Neuron (in vitro differentiated cells): ENCODE results near the gene HIGD1C.
"Not testable (repeated sequence)": the region's sequence is repeated elsewhere in the genome, so short reads cannot be mapped to it uniquely, and the experiment has no call there.

Experiments used
- H2AFZ ChIP-seq: one replicate; pipeline ENCODE4 v1.6.1; 2013; ENCODE audit warnings: low read depth, mild to moderate bottlenecking, inconsistent platforms, low read length, moderate library complexity
- H3K27me3 ChIP-seq: one replicate; pipeline ENCODE4 v1.6.1; 2013; ENCODE audit warnings: low read length; ENCODE audit not compliant: insufficient read depth
- H3K36me3 ChIP-seq: one replicate; pipeline ENCODE4 v1.6.1; 2013; ENCODE audit warnings: low read length; ENCODE audit not compliant: insufficient read depth
- H3K4me1 ChIP-seq: one replicate; pipeline ENCODE4 v1.6.1; 2013; ENCODE audit warnings: low read length; ENCODE audit not compliant: insufficient read depth
- H3K4me3 ChIP-seq: 2 replicates; pipeline ENCODE4 v1.5.1; 2013; ENCODE audit warnings: mild to moderate bottlenecking, low read length, moderate library complexity
- H3K9me3 ChIP-seq: one replicate; pipeline ENCODE4 v1.6.1; 2013; ENCODE audit warnings: low read length

HIGD1C gene

DNA sequence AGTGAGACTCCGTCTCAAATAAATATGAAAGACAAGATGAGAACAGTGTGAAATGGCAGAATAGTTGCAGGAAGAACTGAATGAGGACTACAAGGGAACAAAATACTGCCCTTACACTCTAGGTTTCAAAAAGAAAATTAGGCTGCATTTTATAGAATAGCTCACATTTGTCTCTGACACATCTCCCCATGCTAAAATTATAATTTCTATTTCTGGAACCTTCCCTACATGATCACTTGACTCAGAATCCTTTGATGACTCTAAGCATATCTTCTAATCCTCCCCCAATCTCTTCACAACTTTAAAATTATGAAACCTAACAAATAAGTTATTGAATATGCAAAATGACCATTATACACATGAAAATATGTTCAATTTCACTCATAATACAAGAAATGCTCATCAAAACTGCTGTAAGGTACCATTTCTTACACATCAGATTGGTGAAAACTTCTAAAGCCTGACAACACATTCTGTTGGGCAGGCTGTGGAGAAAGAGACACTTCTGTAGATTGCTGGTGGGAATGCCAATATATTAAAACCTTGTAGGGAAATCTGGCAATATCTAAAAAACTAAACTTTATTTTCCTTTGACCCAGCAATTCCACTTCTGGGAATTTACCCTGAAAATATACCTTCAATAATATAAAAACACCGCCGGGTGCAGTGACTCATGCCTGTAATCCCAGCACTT, 4.3 kb upstream of the HIGD1C start:
- no peaks in the 10 kb centered on the region for H3K4me1 ChIP-seq
- H2AFZ ChIP-seq: no peak overlapping the region
- H3K36me3 ChIP-seq: no peaks in the 10 kb centered on the region
- H3K4me3 ChIP-seq: no peak overlapping the region
- no peaks in the 10 kb centered on the region for H3K27me3 ChIP-seq
- peaks cover 2% of the 10 kb centered on the region for H3K9me3 ChIP-seq

- Histone ChIP-seq H3K4me1 (no peaks in the 10 kb centered on the region), H3K4me3 (no peak overlapping the region), H3K36me3 (no peaks in the 10 kb centered on the region), H3K9me3 (peaks cover 2% of the 10 kb centered on the region), H3K27me3 (no peaks in the 10 kb centered on the region), H2AFZ (no peak overlapping the region)
Observed at GRCh38 chr12:50948798-50949197, 3.5 kb upstream of the HIGD1C start.

GRCh38 chr12:50949801-50950302, 2.5 kb upstream of the HIGD1C start:
- no peaks in the 10 kb centered on the region for H3K4me1 ChIP-seq
- H3K9me3 ChIP-seq: peaks cover 2% of the 10 kb centered on the region
- no peaks in the 10 kb centered on the region for H3K27me3 ChIP-seq
- H3K36me3 ChIP-seq: no peaks in the 10 kb centered on the region
- H2AFZ ChIP-seq: no peak overlapping the region
- H3K4me3 ChIP-seq: no peak overlapping the region

DNA sequence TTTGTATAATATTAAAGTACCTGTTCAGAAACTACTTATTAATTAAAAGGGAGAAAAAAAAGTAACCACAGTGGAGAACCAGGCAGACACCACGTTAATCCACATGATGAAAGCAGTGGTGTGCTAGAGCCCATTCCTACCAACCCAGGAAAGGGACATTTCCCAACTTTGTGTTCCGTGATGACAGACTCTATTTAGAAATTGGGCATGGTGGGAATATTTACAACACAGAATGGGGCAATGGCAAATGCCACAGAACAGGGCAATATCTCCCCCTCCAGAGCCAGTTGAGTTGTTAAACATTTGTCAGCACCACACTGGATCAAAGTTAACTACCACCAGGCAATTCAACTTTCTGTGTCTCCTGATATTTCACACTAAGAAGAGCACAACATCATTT, 1.2 kb upstream of the HIGD1C start:
- Histone ChIP-seq H3K4me3 (no peak overlapping the region), H3K27me3 (no peaks in the 10 kb centered on the region), H3K9me3 (peaks cover 2% of the 10 kb centered on the region), H3K4me1 (no peaks in the 10 kb centered on the region), H2AFZ (no peak overlapping the region), H3K36me3 (no peaks in the 10 kb centered on the region)

DNA sequence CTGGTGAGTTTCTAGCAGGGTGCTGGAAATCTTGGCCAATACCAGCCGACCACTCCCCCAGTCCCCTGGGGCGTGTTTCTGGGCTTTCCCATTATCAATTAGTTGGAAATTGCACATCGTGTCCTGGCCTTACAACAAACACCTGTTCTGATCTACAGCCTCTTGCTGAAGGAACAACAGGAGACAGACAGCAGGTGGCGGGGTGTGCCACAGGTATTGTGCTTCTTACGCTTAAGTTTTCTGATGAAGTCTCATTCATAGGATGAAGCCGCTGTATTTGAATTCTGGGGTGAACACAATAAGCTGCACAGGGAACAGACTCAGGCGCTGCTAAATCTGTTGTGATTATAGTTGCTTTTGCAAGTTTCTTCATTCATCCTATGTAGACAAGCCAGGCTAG, 703 bp downstream of the HIGD1C start:
- H3K4me3 ChIP-seq: no peak overlapping the region
- no peaks in the 10 kb centered on the region for H3K27me3 ChIP-seq
- H3K4me1 ChIP-seq: no peaks in the 10 kb centered on the region
- H2AFZ ChIP-seq: no peak overlapping the region
- H3K9me3 ChIP-seq: peaks cover 2% of the 10 kb centered on the region
- no peaks in the 10 kb centered on the region for H3K36me3 ChIP-seq

DNA sequence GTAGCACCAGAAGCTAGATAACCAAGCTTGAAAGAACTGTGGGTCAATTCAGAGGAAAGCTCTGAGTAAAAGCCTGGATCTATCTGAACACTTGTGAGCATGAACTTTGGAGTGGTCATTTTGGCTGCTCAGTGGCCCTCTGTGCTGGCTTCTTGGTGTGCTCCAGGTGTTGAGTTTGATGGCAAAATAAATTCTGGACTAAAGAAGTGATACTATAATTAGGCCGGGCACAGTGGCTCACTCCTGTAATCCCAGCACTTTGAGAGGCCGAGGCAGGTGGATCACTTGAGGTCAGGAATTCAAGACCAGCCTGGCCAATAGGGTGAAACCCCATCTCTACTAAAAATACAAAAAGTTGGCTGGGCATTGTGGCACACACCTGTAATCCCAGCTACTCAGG, 2.4 kb downstream of the HIGD1C start:
- not testable (repeated sequence) for H3K4me3 ChIP-seq, H3K9me3 ChIP-seq, H3K4me1 ChIP-seq, H3K36me3 ChIP-seq, H3K27me3 ChIP-seq, H2AFZ ChIP-seq

GRCh38 chr12:50955288-50955687, 2.9 kb downstream of the HIGD1C start:
- Histone ChIP-seq H3K4me1 (no peaks in the 10 kb centered on the region), H2AFZ (no peak overlapping the region), H3K9me3 (no peaks in the 10 kb centered on the region), H3K4me3 (no peak overlapping the region), H3K27me3 (no peaks in the 10 kb centered on the region), H3K36me3 (no peaks in the 10 kb centered on the region)

DNA sequence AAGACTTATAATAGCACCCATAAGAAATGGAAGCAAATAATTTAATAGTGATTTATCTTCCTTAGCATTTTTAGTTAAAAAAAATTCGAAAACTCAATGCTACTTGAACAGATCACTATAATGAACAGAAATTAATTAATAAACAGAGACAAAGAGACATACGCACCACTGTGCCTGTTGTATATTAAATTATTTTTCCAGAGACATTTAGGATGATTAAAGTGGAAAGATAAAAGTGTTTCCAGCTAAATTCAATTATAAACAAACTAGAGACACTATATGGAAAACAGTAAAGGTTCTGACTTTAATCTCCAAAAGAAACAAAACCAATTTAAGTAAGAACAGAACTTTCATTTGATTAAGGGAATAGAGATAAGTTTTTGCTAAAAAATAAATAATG, 3.4 kb downstream of the HIGD1C start:
- Histone ChIP-seq H3K9me3 (no peaks in the 10 kb centered on the region), H2AFZ (no peak overlapping the region), H3K27me3 (no peaks in the 10 kb centered on the region), H3K36me3 (no peaks in the 10 kb centered on the region), H3K4me3 (no peak overlapping the region), H3K4me1 (no peaks in the 10 kb centered on the region)

GRCh38 chr12:50960130-50960529, 7.8 kb downstream of the HIGD1C start:
- Histone ChIP-seq H3K4me3 (no peak overlapping the region), H3K9me3 (no peaks in the 10 kb centered on the region), H3K27me3 (no peaks in the 10 kb centered on the region), H3K4me1 (no peaks in the 10 kb centered on the region), H2AFZ (no peak overlapping the region), H3K36me3 (no peaks in the 10 kb centered on the region)

DNA sequence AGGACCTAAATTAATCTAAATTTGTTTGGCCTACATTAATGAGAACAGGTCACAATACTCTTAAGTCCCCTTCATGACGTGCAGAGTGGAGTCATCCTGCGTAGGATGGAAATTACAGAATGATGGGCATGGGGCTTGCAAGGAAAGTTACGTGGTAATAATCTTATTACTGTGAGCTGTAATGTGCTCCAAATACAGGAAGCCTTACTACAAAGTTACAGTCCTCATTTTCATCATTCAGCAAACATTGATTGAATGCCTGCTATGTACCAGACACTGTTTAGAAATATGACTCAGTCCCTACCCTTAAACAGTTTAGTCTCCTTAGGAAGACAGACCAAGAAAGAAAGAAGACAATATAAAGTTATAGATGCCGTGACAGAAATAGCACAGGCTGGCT, 9.4 kb downstream of the HIGD1C start:
- Histone ChIP-seq H2AFZ (no peak overlapping the region), H3K4me3 (no peak overlapping the region), H3K36me3 (no peaks in the 10 kb centered on the region), H3K4me1 (no peaks in the 10 kb centered on the region), H3K27me3 (no peaks in the 10 kb centered on the region), H3K9me3 (no peaks in the 10 kb centered on the region)

GRCh38 chr12:50964432-50964831, 12.1 kb downstream of the HIGD1C start:
- H3K9me3 ChIP-seq: no peaks in the 10 kb centered on the region
- H3K36me3 ChIP-seq: peaks cover 2% of the 10 kb centered on the region
- H3K27me3 ChIP-seq: no peaks in the 10 kb centered on the region
- no peaks in the 10 kb centered on the region for H3K4me1 ChIP-seq
- no peak overlapping the region for H3K4me3 ChIP-seq
- no peak overlapping the region for H2AFZ ChIP-seq

DNA sequence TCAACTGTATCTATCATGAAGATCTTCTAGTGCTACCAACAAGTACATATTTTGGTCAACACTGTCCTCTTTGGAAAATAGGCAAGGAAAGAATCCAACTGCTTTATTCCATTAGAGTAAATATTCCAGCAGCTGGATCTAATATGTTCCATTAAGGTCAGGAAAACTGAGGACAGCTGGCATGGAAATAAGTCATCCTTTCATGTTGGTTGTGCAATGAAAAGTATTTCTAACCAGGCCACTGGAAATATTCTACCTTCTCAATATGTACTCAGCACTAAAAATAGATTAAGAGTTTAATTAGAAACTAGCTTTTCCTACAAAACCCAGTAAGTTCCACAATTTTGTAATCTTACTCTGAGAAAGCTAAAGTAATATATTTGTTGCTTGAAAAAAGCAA, 19.6 kb downstream of the HIGD1C start:
- no peaks in the 10 kb centered on the region for H3K27me3 ChIP-seq
- no peak overlapping the region for H3K4me3 ChIP-seq
- peaks cover 10% of the 10 kb centered on the region for H3K9me3 ChIP-seq
- H3K36me3 ChIP-seq: peaks cover 2% of the 10 kb centered on the region
- no peak overlapping the region for H2AFZ ChIP-seq
- H3K4me1 ChIP-seq: no peaks in the 10 kb centered on the region

DNA sequence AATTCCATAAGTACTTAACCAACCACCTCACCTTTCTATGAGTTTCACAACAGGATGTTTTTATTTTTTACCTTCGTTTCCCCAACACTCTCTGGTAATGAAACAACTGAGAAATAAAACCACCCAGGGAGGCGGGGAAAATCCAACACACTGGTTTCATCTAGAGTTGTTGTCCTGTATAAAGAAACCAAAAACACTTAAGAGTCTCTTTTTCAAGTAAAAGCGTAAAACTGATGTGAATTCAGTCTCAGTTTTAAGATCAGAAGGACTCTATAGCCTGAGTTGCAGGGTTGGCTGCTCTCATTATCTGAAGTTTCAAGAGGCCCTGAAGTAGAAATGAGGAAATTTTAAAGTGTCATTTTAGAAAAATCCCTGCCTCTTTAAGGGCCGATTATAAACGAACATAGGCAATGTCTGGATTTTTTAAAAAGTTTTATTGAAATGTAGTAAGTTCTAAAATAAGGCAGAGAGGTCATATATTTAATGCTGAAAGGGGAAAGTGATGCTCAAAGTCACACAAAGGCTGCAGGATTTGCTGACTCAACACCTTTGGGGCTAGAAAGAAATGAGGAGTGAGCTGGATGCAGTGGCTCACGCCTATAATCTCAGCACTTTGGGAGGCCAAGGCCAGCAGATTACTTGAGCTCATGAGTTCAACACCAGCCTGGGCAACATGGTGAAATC, 27.2 kb downstream of the HIGD1C start:
- Histone ChIP-seq H3K4me1 (peaks cover 5% of the 10 kb centered on the region), H3K27me3 (no peaks in the 10 kb centered on the region), H3K4me3 (no peak overlapping the region), H3K9me3 (no peaks in the 10 kb centered on the region), H3K36me3 (peaks cover 2% of the 10 kb centered on the region), H2AFZ (no peak overlapping the region)
